Glomerular visceral epithelial cell (primary cell): ENCODE results near the gene WFDC1.

ENCODE experiments used
- DNase-seq: peaks from one replicate; pipeline ENCODE4 v3.0.0-alpha.2; 2016; ENCODE audit errors: extremely low spot score

Gene WFDC1

GRCh38 chr16:84351630-84352029 is 57.0 kb downstream of the WFDC1 start:
- DNase-seq: no peak

- no peak for DNase-seq
Observed at GRCh38 chr16:84354306-84354705, 59.6 kb downstream of the WFDC1 start.

GRCh38 chr16:84355149-84355548 is 60.5 kb downstream of the WFDC1 start:
- no peak for DNase-seq

- no peak for DNase-seq
Observed at GRCh38 chr16:84356176-84356575, 61.5 kb downstream of the WFDC1 start.

GRCh38 chr16:84356591-84357116 is 62.0 kb downstream of the WFDC1 start:
- DNase-seq: no peak

- DNase-seq: peak; percentile 79
Observed at GRCh38 chr16:84357191-84357651, 62.5 kb downstream of the WFDC1 start.

GRCh38 chr16:84358601-84359295 is 64.1 kb downstream of the WFDC1 start:
- no peak for DNase-seq

- DNase-seq: no peak
Observed at GRCh38 chr16:84359326-84359725, 64.6 kb downstream of the WFDC1 start.

- peak; percentile 34 for DNase-seq
Observed at GRCh38 chr16:84360170-84360569, 65.5 kb downstream of the WFDC1 start.

GRCh38 chr16:84360748-84361147 is 66.1 kb downstream of the WFDC1 start:
- no peak for DNase-seq

- peak; percentile 30 for DNase-seq
Observed at GRCh38 chr16:84361546-84361945, 66.9 kb downstream of the WFDC1 start.

- DNase-seq: no peak
Observed at GRCh38 chr16:84362471-84362941, 67.8 kb downstream of the WFDC1 start.

GRCh38 chr16:84366208-84366607 is 71.5 kb downstream of the WFDC1 start:
- DNase-seq: no peak

- DNase-seq: no peak
Observed at GRCh38 chr16:84367297-84367680, 72.6 kb downstream of the WFDC1 start.

GRCh38 chr16:84367750-84368307 is 73.2 kb downstream of the WFDC1 start:
- DNase-seq: no peak

GRCh38 chr16:84368308-84368996 is 73.8 kb downstream of the WFDC1 start, which contains the start of gene ATP2C2:
TSS of gene ATP2C2 (plus strand) at chr16:84368538. CDS start at chr16:84368616, 78 bp downstream.
- no peak for DNase-seq

GRCh38 chr16:84369105-84369504 is 74.4 kb downstream of the WFDC1 start:
- DNase-seq: no peak

GRCh38 chr16:84369938-84370627 is 75.4 kb downstream of the WFDC1 start:
- DNase-seq: no peak

GRCh38 chr16:84370723-84371552 is 76.3 kb downstream of the WFDC1 start:
- no peak for DNase-seq

- no peak for DNase-seq
Observed at GRCh38 chr16:84371553-84371865, 76.8 kb downstream of the WFDC1 start.

- no peak for DNase-seq
Observed at GRCh38 chr16:84373907-84374489, 79.3 kb downstream of the WFDC1 start.
